ENCODE measurements around the gene MCM3AP.

The MCM3AP gene

GRCh38 chr21:46285206-46285661 lies at the start of gene MCM3AP:
Gene MCM3AP, minus strand, starts transcription at chr21:46285611. Its CDS starts 325 bp downstream, at chr21:46285286.
- DNase-seq (ENCODE audit: low read depth), result no peak

GRCh38 chr21:46334351-46335140 lies 49.1 kb upstream of the MCM3AP start:
- DNase-seq (ENCODE audit: low read depth), result no peak

- DNase-seq (ENCODE audit: low read depth), result peak; percentile 40
Measured at GRCh38 chr21:46329796-46330195, 44.4 kb upstream of the MCM3AP start.

GRCh38 chr21:46328151-46328550 lies 42.7 kb upstream of the MCM3AP start:
- no peak for DNase-seq (ENCODE audit: low read depth)

GRCh38 chr21:46327711-46328110 lies 42.3 kb upstream of the MCM3AP start:
- DNase-seq (ENCODE audit: low read depth), result no peak

GRCh38 chr21:46326110-46326703 lies 40.8 kb upstream of the MCM3AP start:
- DNase-seq (ENCODE audit: low read depth), result no peak

GRCh38 chr21:46325073-46325912 lies 39.9 kb upstream of the MCM3AP start:
- peak; percentile 37 for DNase-seq (ENCODE audit: low read depth)

GRCh38 chr21:46324390-46325072 lies 39.1 kb upstream of the MCM3AP start:
- DNase-seq (ENCODE audit: low read depth), result peak; percentile 58

GRCh38 chr21:46323710-46324389 lies 38.4 kb upstream of the MCM3AP start, which contains the start of the genes C21orf58 and PCNT:
Gene C21orf58, minus strand, starts transcription at chr21:46323870. Its CDS starts 1,132 bp downstream, at chr21:46322738.
Gene PCNT, plus strand, starts transcription at chr21:46324156. Its CDS starts 73 bp downstream, at chr21:46324229.
- peak; percentile 96 for DNase-seq (ENCODE audit: low read depth)

- no peak for DNase-seq (ENCODE audit: low read depth)
Measured at GRCh38 chr21:46323227-46323709, 37.9 kb upstream of the MCM3AP start.

GRCh38 chr21:46322351-46323226 lies 37.2 kb upstream of the MCM3AP start:
- peak; percentile 33 for DNase-seq (ENCODE audit: low read depth)

- no peak for DNase-seq (ENCODE audit: low read depth)
Measured at GRCh38 chr21:46320331-46320801, 35.0 kb upstream of the MCM3AP start.

GRCh38 chr21:46319186-46319585 lies 33.8 kb upstream of the MCM3AP start:
- no peak for DNase-seq (ENCODE audit: low read depth)

GRCh38 chr21:46318464-46318845 lies 33.0 kb upstream of the MCM3AP start:
- DNase-seq (ENCODE audit: low read depth), result no peak

GRCh38 chr21:46317710-46318463 lies 32.5 kb upstream of the MCM3AP start:
- no peak for DNase-seq (ENCODE audit: low read depth)

GRCh38 chr21:46316708-46317324 lies 31.4 kb upstream of the MCM3AP start:
- DNase-seq (ENCODE audit: low read depth), result no peak

- DNase-seq (ENCODE audit: low read depth), result no peak
Measured at GRCh38 chr21:46314441-46315020, 29.1 kb upstream of the MCM3AP start.

GRCh38 chr21:46312949-46313348 lies 27.5 kb upstream of the MCM3AP start:
- DNase-seq (ENCODE audit: low read depth), result no peak

Measured in amniotic epithelial cell (primary cell).